Thyroid gland (tissue), 4 donors: ENCODE measurements around the gene GADD45GIP1. TPM values are rescaled to one million over a fixed set of nuclear protein-coding genes. Genes with fewer than 3 reads are reported as not detected.

Source experiments
- DNase-seq, 2 donors: peaks; one replicate each; pipeline ENCODE4 v3.0.0-alpha.2; 2019
- H3K27ac ChIP-seq, 3 donors: fragments of 200-600 bp; sonication (generic); 1 replicate in 2 of 3; 2 replicates in 1 of 3; pipeline ENCODE4 v1.5.1; 2016 to 2019; ENCODE audit warnings: mild to moderate bottlenecking in 1 of 3, moderate library complexity in 1 of 3
- H3K27me3 ChIP-seq: fragments of 200-600 bp; sonication (generic); one replicate; pipeline ENCODE4 v1.5.1; 2019
- H3K36me3 ChIP-seq, 2 donors: fragments of 200-600 bp; sonication (generic); one replicate each; pipeline ENCODE4 v1.5.1; 2016 to 2019
- H3K4me1 ChIP-seq, 2 donors: fragments of 200-600 bp; sonication (generic); one replicate each; pipeline ENCODE4 v1.5.1; 2017 to 2019
- H3K4me3 ChIP-seq, 3 donors: fragments of 200-600 bp; sonication (generic); replicated peaks in 1 of 3; 1 replicate in 2 of 3; 2 replicates in 1 of 3; pipeline ENCODE4 v1.5.1; 2016; ENCODE audit warnings: mild to moderate bottlenecking in 1 of 3
- H3K9me3 ChIP-seq: fragments of 200-600 bp; sonication (generic); one replicate; pipeline ENCODE4 v1.5.1; 2017
- CTCF ChIP-seq, 6 experiments: fragments of 200-600 bp in 3 of 6; fragments of 450-650 bp in 3 of 6; sonication (generic) in 3 of 6; IDR thresholded peaks; one replicate each; pipeline ENCODE4 v1.5.1; 2016 to 2019; ENCODE audit warnings: antibody characterized with exemption in 6 of 6, mild to moderate bottlenecking in 2 of 6, inconsistent platforms in 1 of 6, moderate library complexity in 1 of 6
- POLR2A ChIP-seq, 2 donors: fragments of 450-650 bp; IDR thresholded peaks; one replicate each; pipeline ENCODE4 v1.6.1; 2017; ENCODE audit warnings: antibody characterized with exemption in 2 of 2, mild to moderate bottlenecking in 2 of 2, moderate library complexity in 1 of 2
- WGBS, 2 donors: methylation state at CpG; one replicate each; pipeline ENCODE4 v1.1.5; 2017; 5-methylcytosine and 5-hydroxymethylcytosine counted together
- intact Hi-C: fragments of 100-400 bp; cut with DNase I; formaldehyde crosslinking; loops from one replicate; pipeline ENCODE4 v1.15.1; 2023
- total RNA-seq, 4 donors: library from RNA; depleted of rRNA; stranded (reverse); fragments of >200 nt; gene quantifications; one replicate each; pipeline ENCODE4 v1.2.3, GENCODE V29; 2016

Gene GADD45GIP1
- total RNA-seq, 4 donors from 2014 or later, result 31.8 to 68.3 (median 55.2) TPM

GRCh38 chr19:12984683-12985048 lies 27.6 kb upstream of the GADD45GIP1 start:
- Histone ChIP-seq H3K36me3 (no peaks in the 10 kb centered on the region), H3K4me1 (peaks cover 4 to 14% of the 10 kb centered on the region in 2 donors), H3K27me3 (no peaks in the 10 kb centered on the region), H3K27ac (no peak overlapping the region), H3K9me3 (no peaks in the 10 kb centered on the region), H3K4me3 (no peak overlapping the region)
- 31 to 60% methylated on average over 1 to 7 of the region's 10 CpGs for WGBS, 2 donors
- TF ChIP-seq CTCF (IDR thresholded peaks at IDR 0.05) (no peak), POLR2A (IDR thresholded peaks at IDR 0.05) (no peak)
- intact Hi-C loops, result loop anchor here (5.0 kb wide), 1 partner anchor 48 kb away; no protein-coding TSS in a partner anchor
- no peak for DNase-seq

- H3K4me3 ChIP-seq, result no peak overlapping the region
- TF ChIP-seq POLR2A (IDR thresholded peaks at IDR 0.05) (no peak), CTCF (IDR thresholded peaks at IDR 0.05) (no peak)
- H3K27me3 ChIP-seq, result no peaks in the 10 kb centered on the region
- WGBS, 2 donors, result 85 to 87% methylated on average over 3 of the region's 3 CpGs
- H3K4me1 ChIP-seq, result peaks cover 4 to 14% of the 10 kb centered on the region in 2 donors
- no peaks in the 10 kb centered on the region for H3K36me3 ChIP-seq
- no peaks in the 10 kb centered on the region for H3K9me3 ChIP-seq
- H3K27ac ChIP-seq, result no peak overlapping the region
- no peak for DNase-seq
- intact Hi-C loops, result no loop called here
Observed at GRCh38 chr19:12984143-12984627, 27.2 kb upstream of the GADD45GIP1 start.

DNA sequence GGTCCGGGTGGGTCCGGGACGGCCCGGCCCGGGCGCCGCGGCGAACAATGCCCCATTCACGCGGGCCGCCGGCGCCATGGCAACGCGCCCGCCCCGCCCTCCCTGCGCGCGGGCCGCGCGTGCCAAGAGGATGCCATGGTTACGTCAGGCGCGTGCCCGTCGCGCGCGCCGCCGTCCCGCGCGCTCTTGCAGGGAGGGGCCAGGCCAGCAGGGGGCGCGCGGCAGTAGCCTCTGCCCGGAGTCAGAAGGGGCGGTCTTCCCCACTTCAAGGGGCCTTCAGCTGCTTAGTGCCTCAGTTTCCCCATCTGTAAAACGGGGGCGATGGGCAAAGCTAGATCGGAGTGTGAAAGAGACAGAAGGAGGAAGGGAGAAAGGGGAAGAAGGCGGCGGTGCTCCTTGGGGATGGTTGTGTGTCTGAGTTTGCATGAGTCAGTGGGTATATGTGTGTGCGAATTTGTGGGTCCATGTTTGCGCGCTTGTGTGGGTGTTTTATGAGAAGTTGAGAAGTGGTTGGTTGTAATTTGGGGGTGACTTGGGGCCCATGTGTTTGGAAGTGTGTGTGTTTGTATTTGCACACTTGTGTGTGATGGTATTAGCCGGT lies 26.6 kb upstream of the GADD45GIP1 start:
- TF ChIP-seq CTCF (IDR thresholded peaks at IDR 0.05) (peak; percentile 75 to 99 (median 98)), POLR2A (IDR thresholded peaks at IDR 0.05) (no peak)
- Histone ChIP-seq H3K27me3 (no peaks in the 10 kb centered on the region), H3K4me3 (no peak overlapping the region), H3K4me1 (peaks cover 4 to 14% of the 10 kb centered on the region in 2 donors), H3K9me3 (no peaks in the 10 kb centered on the region), H3K36me3 (no peaks in the 10 kb centered on the region), H3K27ac (no peak overlapping the region)
- 12 to 16% methylated on average over 37 to 45 of the region's 51 CpGs for WGBS, 2 donors
- peak; percentile 67 to 73 for DNase-seq
- intact Hi-C loops, result loop anchor here (2.0 kb wide), 2 partner anchors 77 to 111 kb away; no protein-coding TSS in a partner anchor

DNA sequence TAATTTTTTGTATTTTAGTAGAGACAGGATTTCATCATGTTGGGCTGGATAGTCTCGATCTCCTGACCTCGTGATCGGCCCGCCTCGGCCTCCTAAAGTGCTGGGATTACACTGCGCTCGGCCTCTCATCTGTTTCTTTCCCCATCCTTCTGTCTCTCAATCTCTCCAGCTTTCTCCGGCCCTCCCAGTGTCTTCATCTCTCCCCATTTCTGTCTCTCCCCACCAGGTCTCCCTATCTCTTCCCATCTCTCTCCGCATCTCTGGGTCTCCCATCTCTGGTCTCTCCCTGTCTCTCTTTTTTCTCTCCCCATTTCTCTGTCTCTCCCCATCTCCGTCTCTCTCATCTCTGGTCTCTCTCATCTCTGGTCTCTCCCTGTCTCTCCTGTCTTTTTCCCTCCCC lies 26.1 kb upstream of the GADD45GIP1 start:
- H3K4me1 ChIP-seq, result peaks cover 4 to 14% of the 10 kb centered on the region in 2 donors
- H3K27ac ChIP-seq, result no peak overlapping the region
- DNase-seq, result no peak
- H3K9me3 ChIP-seq, result no peaks in the 10 kb centered on the region
- TF ChIP-seq CTCF (IDR thresholded peaks at IDR 0.05) (no peak), POLR2A (IDR thresholded peaks at IDR 0.05) (no peak)
- no peaks in the 10 kb centered on the region for H3K27me3 ChIP-seq
- 53 to 56% methylated on average over 10 of the region's 10 CpGs for whole genome bisulfite sequencing, 2 donors
- intact Hi-C loops, result loop anchor here (2.0 kb wide), 2 partner anchors 78 to 112 kb away; no protein-coding TSS in a partner anchor
- no peak overlapping the region for H3K4me3 ChIP-seq
- no peaks in the 10 kb centered on the region for H3K36me3 ChIP-seq

- no peaks in the 10 kb centered on the region for H3K27me3 ChIP-seq
- DNase-seq, result no peak
- no peak overlapping the region for H3K27ac ChIP-seq
- 92% methylated on average over 6 of the region's 6 CpGs for WGBS, 2 donors
- peaks cover 4 to 14% of the 10 kb centered on the region in 2 donors for H3K4me1 ChIP-seq
- H3K4me3 ChIP-seq, result no peak overlapping the region
- TF ChIP-seq CTCF (IDR thresholded peaks at IDR 0.05) (no peak), POLR2A (IDR thresholded peaks at IDR 0.05) (no peak)
- intact Hi-C loops, result loop anchor here (2.0 kb wide), 2 partner anchors 78 to 112 kb away; no protein-coding TSS in a partner anchor
- H3K9me3 ChIP-seq, result no peaks in the 10 kb centered on the region
- H3K36me3 ChIP-seq, result no peaks in the 10 kb centered on the region
Observed at GRCh38 chr19:12982648-12983047, 25.6 kb upstream of the GADD45GIP1 start.
